ENCODE measurements around the gene DTD1.

DNA sequence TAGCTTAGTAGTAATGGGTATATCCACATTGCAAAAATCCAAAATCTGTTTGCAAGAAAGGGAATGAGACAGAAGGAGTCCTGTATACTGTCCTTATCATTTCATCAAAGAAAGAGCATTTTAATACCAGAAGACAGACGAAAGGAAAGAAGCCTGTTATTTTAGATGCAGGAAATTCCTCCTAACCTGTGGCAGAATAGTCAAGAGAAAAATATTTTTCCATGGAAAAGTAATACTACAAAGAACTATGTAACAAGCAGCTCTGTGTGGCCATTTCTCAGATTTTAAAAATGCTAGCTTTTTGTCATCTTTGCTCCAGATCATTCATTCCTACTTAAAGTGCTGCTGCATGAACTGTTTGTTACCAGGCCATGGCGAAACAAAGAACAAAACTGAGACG lies 152.9 kb downstream of the DTD1 start:
- TF ChIP-seq CTCF (IDR thresholded peaks at IDR 0.05) (no peak), EP300 (IDR thresholded peaks at IDR 0.05) (no peak)

All from gastroesophageal sphincter (tissue), 3 donors.